Stimulated activated CD8-positive, alpha-beta memory T cell treated with anti-CD3 and anti-CD28 coated beads, Interleukin-15, amount 100 ng/mL, for 1 hour (primary cell): ENCODE data around the gene POGK.
"Not testable (repeated sequence)": the region's sequence is repeated elsewhere in the genome, so short reads cannot be mapped to it uniquely, and the experiment has no call there.

Experiments
- DNase-seq: peaks from one replicate; pipeline ENCODE4 v3.0.0-alpha.2; 2020; ENCODE audit warnings: low read depth

The POGK gene

DNA sequence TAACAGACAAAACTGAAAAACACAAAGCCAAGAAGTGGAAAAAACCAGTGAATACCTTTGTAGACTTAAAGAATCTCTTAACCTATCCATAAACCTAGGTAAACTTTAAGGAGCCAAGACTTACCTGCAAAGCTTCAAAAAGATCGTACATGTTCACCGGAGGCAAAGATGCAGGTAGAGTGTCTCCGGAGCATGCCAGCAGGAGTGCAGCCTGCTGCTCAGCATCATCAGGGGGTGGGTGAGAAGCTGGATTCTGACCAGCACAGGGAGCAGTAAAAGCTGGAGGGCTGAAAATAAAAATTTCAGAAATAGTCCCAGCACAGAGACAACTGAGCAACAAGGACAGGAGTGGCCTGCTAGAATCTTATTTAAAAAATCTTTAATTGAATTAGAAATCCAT is 18.7 kb downstream of the POGK start:
- no peak for DNase-seq

GRCh38 chr1:166858726-166859419 is 19.6 kb downstream of the POGK start:
- no peak for DNase-seq

- no peak for DNase-seq
Observed at GRCh38 chr1:166859597-166859996, 20.3 kb downstream of the POGK start.

DNA sequence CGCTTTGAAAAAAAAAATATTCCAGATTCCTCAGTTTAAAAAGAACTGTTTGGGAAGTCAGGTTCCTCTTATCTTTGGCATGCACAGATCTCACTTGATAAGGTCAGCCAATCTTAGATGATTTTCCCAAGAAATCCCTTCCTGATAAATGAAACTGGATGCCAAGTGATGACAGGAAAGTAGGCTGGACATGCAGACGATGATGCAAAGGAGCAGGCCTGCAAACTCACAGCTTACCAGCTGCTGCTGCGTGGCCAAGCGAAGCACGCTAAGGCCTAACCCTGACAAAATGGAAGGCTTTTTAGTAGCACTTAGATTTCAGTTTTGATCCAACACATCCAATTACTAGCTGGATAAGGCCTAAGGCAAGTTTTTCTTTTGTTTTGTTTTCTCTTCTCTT is 26.7 kb downstream of the POGK start:
- DNase-seq = no peak

DNA sequence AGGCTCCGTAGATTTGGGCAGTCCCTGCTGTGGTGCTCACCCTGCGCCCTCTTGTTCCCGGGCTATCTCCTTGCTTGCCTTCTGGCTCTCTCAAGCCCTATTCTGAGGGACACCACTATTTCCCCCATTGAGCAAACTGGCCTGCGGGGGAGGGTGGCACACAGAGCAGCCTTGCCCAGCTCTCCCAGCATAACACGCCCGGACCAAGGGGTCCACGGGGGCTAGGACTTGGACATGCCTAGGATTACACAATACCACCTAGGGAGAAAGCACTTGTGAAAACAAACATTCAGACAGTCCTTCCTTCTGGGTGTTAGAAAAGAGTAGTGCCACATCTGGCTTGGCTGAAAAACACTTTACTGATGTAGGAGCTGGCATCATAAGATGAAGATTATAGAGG is 29.4 kb downstream of the POGK start:
- DNase-seq = no peak

GRCh38 chr1:166869318-166870099 is 30.2 kb downstream of the POGK start:
- DNase-seq = no peak

DNA sequence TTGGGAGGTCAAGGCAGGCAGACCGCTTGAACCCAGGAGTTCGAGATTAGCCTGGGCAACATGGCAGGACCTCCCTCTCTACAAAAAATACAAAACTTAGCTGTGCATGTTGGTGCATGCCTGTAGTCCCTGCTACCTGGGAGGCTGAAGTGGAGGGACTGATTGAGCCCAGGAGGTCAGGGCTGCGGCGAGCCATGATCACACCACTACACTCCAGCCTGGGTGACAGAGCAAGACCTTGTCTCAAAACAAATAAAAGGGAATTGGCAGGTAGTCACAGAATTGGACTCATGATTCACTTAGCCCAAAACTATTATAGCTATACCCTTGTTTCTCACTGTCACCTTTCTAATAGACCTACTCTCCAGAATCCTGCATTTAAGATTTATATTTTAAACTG is 31.3 kb downstream of the POGK start:
- no peak for DNase-seq

- no peak for DNase-seq
Observed at GRCh38 chr1:166874464-166874863, 35.2 kb downstream of the POGK start.

GRCh38 chr1:166875302-166875733 is 36.0 kb downstream of the POGK start:
- DNase-seq = no peak

- DNase-seq = peak; percentile 97
Observed at GRCh38 chr1:166875734-166876539, 36.7 kb downstream of the POGK start, which contains the start of gene TADA1. TADA1 (minus strand) TSS chr1:166876264; CDS start chr1:166876233, 31 bp downstream.

DNA sequence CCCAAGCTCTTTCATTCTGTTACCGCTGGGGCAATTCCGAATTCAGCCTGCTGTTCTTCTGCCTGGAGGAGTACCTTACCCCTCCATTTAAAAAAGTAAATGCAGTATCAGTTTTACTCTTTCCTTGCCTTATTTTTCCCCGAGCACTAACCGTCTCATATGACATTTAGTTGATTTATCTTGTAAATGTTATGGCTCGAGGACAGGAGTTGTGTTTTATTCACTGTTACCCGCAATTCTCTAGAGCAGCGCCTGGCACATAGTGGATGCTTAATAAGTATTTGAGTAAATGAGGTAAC is 37.2 kb downstream of the POGK start:
- DNase-seq = no peak

GRCh38 chr1:166878173-166878917 is 39.1 kb downstream of the POGK start:
- not testable (repeated sequence) for DNase-seq

- no peak for DNase-seq
Observed at GRCh38 chr1:166882893-166883292, 43.6 kb downstream of the POGK start.

- no peak for DNase-seq
Observed at GRCh38 chr1:166884040-166884642, 44.9 kb downstream of the POGK start.

DNA sequence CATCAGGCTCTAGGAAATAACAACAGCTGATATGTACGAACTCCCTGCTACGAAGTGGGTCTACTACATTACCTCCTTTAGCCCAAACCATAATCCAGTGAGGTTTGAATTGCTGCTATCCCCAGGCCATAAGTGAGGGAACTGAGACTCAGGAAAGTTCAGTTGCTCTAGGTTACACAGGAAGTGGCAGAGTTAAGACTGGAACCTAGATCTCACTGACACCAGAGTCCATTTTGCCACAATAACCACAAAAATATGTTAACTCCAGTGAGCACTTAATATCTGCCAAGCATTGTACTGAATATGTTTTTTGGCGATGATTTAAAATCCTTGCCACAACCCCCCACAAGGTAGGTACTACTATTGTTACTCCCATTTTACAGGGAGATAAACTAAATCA is 45.7 kb downstream of the POGK start:
- DNase-seq = no peak

DNA sequence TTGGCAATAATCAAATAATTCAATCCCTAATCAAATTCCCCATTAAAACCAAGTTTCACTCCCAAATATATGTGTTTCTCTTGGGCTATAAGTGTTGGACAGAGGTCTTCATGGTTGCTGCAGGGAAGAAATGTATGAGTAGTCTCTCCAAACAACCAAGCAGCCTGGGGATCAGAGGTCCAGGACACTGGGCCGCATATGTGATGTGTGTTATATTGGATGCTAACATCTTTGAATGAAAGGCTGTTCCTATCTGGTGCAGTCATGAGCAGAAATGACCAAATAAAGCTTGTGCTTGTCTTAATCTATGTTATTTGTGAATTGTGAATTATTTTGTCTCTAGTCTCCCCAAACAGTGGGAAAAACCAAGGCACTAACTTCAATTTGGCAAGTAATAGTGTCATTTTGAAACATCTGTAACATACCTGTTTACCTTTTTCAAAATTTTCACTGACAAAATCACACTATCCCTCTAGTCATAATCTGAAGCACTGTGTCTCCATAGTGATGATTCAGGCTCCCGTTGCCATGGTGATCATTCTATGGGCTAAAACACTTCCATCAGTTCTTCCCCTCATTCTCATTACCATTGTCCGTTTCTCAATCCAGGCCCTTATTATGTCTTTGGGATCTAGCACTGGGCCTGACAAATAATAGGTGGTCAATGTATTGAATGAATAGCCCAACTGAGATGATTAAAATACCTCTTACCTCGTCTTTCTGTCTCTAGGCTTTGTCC is 49.3 kb downstream of the POGK start:
- DNase-seq = no peak

DNA sequence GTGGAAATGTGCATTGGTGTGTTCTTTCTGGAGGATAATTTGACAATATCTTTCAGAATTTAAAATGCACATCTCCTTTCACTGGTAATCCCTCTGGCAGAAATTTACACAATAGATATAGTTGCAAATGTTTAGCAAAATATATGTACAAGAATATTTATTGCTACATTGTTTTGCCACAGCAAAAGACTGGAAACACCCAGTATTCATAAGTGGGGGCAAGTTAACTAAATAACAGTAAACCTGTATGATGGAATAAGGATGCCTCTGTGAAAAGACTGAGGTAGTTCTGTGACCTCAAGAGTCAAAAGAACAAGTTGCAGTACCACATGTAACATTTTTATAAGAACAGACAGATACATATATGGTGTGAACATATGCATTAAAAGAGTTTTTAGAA is 50.5 kb downstream of the POGK start:
- no peak for DNase-seq

- no peak for DNase-seq
Observed at GRCh38 chr1:166895766-166896165, 56.5 kb downstream of the POGK start.

DNA sequence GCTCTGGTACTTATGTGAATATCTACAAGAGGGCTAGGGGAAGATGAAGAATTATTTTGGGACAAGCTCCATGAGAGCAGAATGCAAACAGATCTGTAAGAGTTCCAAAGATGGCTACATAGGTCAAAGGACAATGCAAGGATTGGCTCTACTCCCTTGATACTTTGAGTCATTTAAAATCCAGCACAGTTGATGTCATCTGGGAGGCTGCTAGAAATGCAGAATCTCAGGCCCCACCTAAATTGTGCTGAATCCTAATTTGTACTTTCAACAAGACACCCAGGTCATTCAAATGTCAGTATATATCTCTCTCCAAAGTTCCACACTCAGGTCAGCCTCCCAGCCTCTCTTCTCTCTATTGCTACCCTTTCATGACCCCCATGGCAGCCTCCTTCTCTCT is 60.5 kb downstream of the POGK start:
- no peak for DNase-seq

- no peak for DNase-seq
Observed at GRCh38 chr1:166900987-166901386, 61.7 kb downstream of the POGK start.

DNA sequence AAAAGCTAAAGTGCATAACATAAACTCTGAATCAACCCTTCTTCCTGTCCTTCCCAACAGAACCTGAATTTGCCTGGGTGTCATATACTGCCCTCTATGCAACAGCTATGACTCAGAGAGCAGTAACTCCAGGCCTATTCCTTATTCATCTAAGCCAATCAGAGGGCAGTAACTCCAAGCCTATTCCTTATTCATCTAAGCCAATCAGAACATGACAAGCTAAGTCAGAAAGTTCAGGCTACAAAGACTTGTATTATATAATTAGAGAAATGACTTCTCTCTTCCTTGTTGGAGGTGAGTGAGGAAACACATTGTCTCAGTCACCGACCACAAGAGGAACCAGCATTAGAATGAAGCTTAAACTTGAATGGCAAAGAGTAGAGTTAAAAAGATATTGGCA is 63.0 kb downstream of the POGK start:
- DNase-seq = no peak
